ENCODE data around the gene ZBTB16. TPM values are rescaled to one million over a fixed set of nuclear protein-coding genes. Genes with fewer than 3 reads are reported as not detected.

The ZBTB16 gene
- polyA plus RNA-seq, 3 donors, result 4.1 to 12.3 (median 8.3) TPM

DNA sequence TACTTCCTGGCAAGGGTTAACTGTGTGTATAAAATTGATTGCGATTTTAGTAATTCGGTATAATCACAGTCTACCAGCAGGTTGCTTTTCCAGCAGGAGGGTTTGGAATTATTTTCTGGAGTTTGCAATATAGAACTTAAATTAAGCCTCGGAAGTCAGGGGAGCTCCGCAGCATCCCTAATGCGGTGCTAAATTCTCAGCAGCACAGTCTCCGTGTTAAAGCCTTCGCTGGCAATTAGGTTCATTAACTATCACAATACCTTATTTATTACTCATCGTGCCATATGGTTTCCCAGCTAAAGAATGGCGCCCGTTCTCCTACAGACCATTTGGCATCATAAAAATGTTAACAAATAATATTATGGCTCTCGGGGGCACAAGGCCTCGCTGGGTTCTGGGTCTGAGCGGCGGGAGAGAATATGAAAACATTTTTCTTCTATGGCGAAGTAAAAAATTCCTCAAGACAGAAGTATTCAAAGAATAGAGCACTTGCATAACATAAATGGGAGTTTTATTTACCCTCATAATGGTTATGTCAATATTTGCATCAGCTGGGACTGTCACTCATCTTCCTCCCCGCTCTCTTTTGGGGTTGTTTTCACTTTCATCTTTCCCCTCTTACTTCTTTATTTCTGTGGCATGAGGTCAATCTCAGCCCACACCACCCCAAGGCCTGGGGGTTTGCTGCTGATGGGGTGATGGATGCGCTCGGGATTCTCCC, 28.1 kb upstream of the ZBTB16 start:
- intact Hi-C loops (cut with micrococcal nuclease), result no loop called here
- H3K36me3 ChIP-seq (replicated peaks in 1 of 2; ENCODE audit: control insufficient read depth in 1 of 2, insufficient read depth in 2 of 2, low read length in 2 of 2), result no peaks in the 10 kb centered on the region
- 94% methylated on average over 10 of the region's 18 CpGs for WGBS (ENCODE audit: insufficient coverage)
- TF ChIP-seq, protein P1, sequence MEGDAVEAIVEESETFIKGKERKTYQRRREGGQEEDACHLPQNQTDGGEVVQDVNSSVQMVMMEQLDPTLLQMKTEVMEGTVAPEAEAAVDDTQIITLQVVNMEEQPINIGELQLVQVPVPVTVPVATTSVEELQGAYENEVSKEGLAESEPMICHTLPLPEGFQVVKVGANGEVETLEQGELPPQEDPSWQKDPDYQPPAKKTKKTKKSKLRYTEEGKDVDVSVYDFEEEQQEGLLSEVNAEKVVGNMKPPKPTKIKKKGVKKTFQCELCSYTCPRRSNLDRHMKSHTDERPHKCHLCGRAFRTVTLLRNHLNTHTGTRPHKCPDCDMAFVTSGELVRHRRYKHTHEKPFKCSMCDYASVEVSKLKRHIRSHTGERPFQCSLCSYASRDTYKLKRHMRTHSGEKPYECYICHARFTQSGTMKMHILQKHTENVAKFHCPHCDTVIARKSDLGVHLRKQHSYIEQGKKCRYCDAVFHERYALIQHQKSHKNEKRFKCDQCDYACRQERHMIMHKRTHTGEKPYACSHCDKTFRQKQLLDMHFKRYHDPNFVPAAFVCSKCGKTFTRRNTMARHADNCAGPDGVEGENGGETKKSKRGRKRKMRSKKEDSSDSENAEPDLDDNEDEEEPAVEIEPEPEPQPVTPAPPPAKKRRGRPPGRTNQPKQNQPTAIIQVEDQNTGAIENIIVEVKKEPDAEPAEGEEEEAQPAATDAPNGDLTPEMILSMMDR (IDR thresholded peaks at IDR 0.05), result no peak
- peak overlapping the region; percentile 37 for H3K4me2 ChIP-seq (replicated peaks; ENCODE audit: extremely low read depth, low read length, poor library complexity, severe bottlenecking)
- peak overlapping the region; percentile 34 to 54 for H3K27ac ChIP-seq (ENCODE audit: low read depth in 1 of 2, low read length in 2 of 2)
- no peaks in the 10 kb centered on the region for H3K36me3 Mint-ChIP-seq
- H3K27me3 ChIP-seq (ENCODE audit: control insufficient read depth in 2 of 2, insufficient read depth in 2 of 2, low read length in 2 of 2), result peaks cover 2% of the 10 kb centered on the region in 2 donors
- H3K4me1 ChIP-seq (ENCODE audit: control insufficient read depth in 1 of 2, insufficient read depth in 2 of 2, low read length in 2 of 2), result peaks cover 23 to 24% of the 10 kb centered on the region in 2 donors
- peaks cover 3 to 14% (median 11%) of the 10 kb centered on the region in 3 donors for H3K27me3 Mint-ChIP-seq (ENCODE audit: low read depth in 3 of 3)
- peak overlapping the region; percentile 64 for H2AFZ ChIP-seq (ENCODE audit: insufficient read depth, low read depth, low read length, poor library complexity, severe bottlenecking)
- no peaks in the 10 kb centered on the region for H3K79me2 ChIP-seq (ENCODE audit: insufficient read depth, low read length)
- no peak for DNase-seq
- peaks cover 24% of the 10 kb centered on the region for H3K4me1 Mint-ChIP-seq
- H3K4me3 ChIP-seq (replicated peaks in 1 of 3; ENCODE audit: low read depth in 2 of 3, low read length in 3 of 3), result peak overlapping the region in 1 of 3 experiments; percentile 41
- peak overlapping the region; percentile 1 for H3K9ac ChIP-seq (ENCODE audit: insufficient read depth, low read length, poor library complexity, severe bottlenecking)
- no peaks in the 10 kb centered on the region for H4K20me1 ChIP-seq (ENCODE audit: insufficient read depth, low read length)
- H3K9me3 ChIP-seq (replicated peaks in 1 of 2; ENCODE audit: control insufficient read depth in 1 of 2, insufficient read depth in 1 of 2, low read length in 2 of 2), result no peaks in the 10 kb centered on the region
- H3K4me3 Mint-ChIP-seq, result peak overlapping the region in 1 of 2 donors; percentile 71
- H3K9me3 Mint-ChIP-seq, result no peaks in the 10 kb centered on the region
- peak overlapping the region in 5 of 7 donors; percentile 67 to 85 (median 76) for H3K27ac Mint-ChIP-seq

GRCh38 chr11:114031967-114032320, 27.6 kb upstream of the ZBTB16 start:
- H4K20me1 ChIP-seq (ENCODE audit: insufficient read depth, low read length), result no peaks in the 10 kb centered on the region
- peaks cover 2 to 4% of the 10 kb centered on the region in 2 donors for H3K27me3 ChIP-seq (ENCODE audit: control insufficient read depth in 2 of 2, insufficient read depth in 2 of 2, low read length in 2 of 2)
- peak overlapping the region; percentile 37 for H3K4me2 ChIP-seq (replicated peaks; ENCODE audit: extremely low read depth, low read length, poor library complexity, severe bottlenecking)
- peak overlapping the region; percentile 1 for H3K9ac ChIP-seq (ENCODE audit: insufficient read depth, low read length, poor library complexity, severe bottlenecking)
- Mint-ChIP-seq H3K36me3 (no peaks in the 10 kb centered on the region), H3K4me3 (peak overlapping the region in 1 of 2 donors; percentile 71), H3K27ac (peak overlapping the region in 5 of 7 donors; percentile 67 to 85 (median 76)), H3K9me3 (no peaks in the 10 kb centered on the region), H3K27me3 (ENCODE audit: low read depth in 3 of 3) (peaks cover 3 to 19% (median 14%) of the 10 kb centered on the region in 3 donors), H3K4me1 (peaks cover 29% of the 10 kb centered on the region)
- peaks cover 25% of the 10 kb centered on the region in 2 donors for H3K4me1 ChIP-seq (ENCODE audit: control insufficient read depth in 1 of 2, insufficient read depth in 2 of 2, low read length in 2 of 2)
- peak; percentile 12 to 16 (median 13) for DNase-seq
- WGBS (ENCODE audit: insufficient coverage), result 15% methylated on average over 2 of the region's 5 CpGs
- H3K36me3 ChIP-seq (replicated peaks in 1 of 2; ENCODE audit: control insufficient read depth in 1 of 2, insufficient read depth in 2 of 2, low read length in 2 of 2), result no peaks in the 10 kb centered on the region
- no peaks in the 10 kb centered on the region for H3K9me3 ChIP-seq (replicated peaks in 1 of 2; ENCODE audit: control insufficient read depth in 1 of 2, insufficient read depth in 1 of 2, low read length in 2 of 2)
- peak overlapping the region; percentile 64 for H2AFZ ChIP-seq (ENCODE audit: insufficient read depth, low read depth, low read length, poor library complexity, severe bottlenecking)
- no peaks in the 10 kb centered on the region for H3K79me2 ChIP-seq (ENCODE audit: insufficient read depth, low read length)
- intact Hi-C loops (cut with micrococcal nuclease), result no loop called here
- peak overlapping the region in 1 of 3 experiments; percentile 41 for H3K4me3 ChIP-seq (replicated peaks in 1 of 3; ENCODE audit: low read depth in 2 of 3, low read length in 3 of 3)
- TF ChIP-seq, protein P1 (IDR thresholded peaks at IDR 0.05), result no peak
- H3K27ac ChIP-seq (ENCODE audit: low read depth in 1 of 2, low read length in 2 of 2), result peak overlapping the region; percentile 34 to 54
